GM12878 (cell line): ENCODE measurements around the gene HOXB3. TPM values are rescaled to one million over a fixed set of nuclear protein-coding genes. Genes with fewer than 3 reads are reported as not detected.

Experiments used
- ATAC-seq: fragments of 200-7000 bp; cut with Tn5 transposase; 3 replicates; pipeline ENCODE4 v1.9.1; 2020; ENCODE audit warnings: mild to moderate bottlenecking, moderate library complexity
- BruUV-seq: library from RNA; stranded (reverse); fragments of 400-500 nt; replicated peaks from 2 replicates; lab custom pipeline; 2021; lab: Mats Ljungman, UMichigan
- CTCF ChIA-PET: fragments of 300-600 bp; sonication (Branson Sonifier 250); formaldehyde crosslinking; extraction: SDS; loops from one replicate; lab custom pipeline; 2021; ENCODE audit warnings: inconsistent platforms; lab: Yijun Ruan, JAX
- POLR2A ChIA-PET: fragments of 350-600 bp; formaldehyde crosslinking; extraction: SDS; loops from one replicate; lab custom pipeline; 2021; ENCODE audit warnings: inconsistent platforms; lab: Charles Lee
- RAD21 ChIA-PET: fragments of 300-600 bp; sonication (Branson Sonifier 250); formaldehyde crosslinking; loops from one replicate; lab custom pipeline; 2023; ENCODE audit warnings: antibody characterized with exemption; ENCODE audit not compliant: unreplicated experiment; lab: Charles Lee
- SMC1A ChIA-PET: fragments of 300-600 bp; sonication (Branson Sonifier 250); formaldehyde crosslinking; loops from one replicate; lab custom pipeline; 2023; ENCODE audit not compliant: unreplicated experiment, uncharacterized antibody; lab: Charles Lee
- DNase-seq: peaks from one replicate; pipeline ENCODE4 v3.0.0-alpha.2; 2011; ENCODE audit warnings: low read depth, low spot score
- FAIRE-seq: peaks from 3 replicates; lab custom pipeline; 2011; peaks lifted over from hg19 to GRCh38; lab: Jason Lieb, UNC
- H2AFZ ChIP-seq: 2 replicates; pipeline ENCODE4 v1.6.0; 2011; ENCODE audit warnings: low read depth, low read length, control low read depth; ENCODE audit not compliant: control insufficient read depth
- H3K27ac ChIP-seq: 2 replicates; pipeline ENCODE4 v1.5.1; 2011; ENCODE audit warnings: control low read depth; ENCODE audit not compliant: control insufficient read depth, insufficient read depth
- H3K27me3 ChIP-seq, 2 experiments: replicated peaks in 1 of 2; 2 replicates each; pipeline versions ENCODE4 v1.6.0 to v1.6.1; 2011; ENCODE audit warnings: low read length in 1 of 2; ENCODE audit not compliant: control insufficient read depth in 2 of 2, insufficient read depth in 2 of 2
- H3K36me3 ChIP-seq, 2 experiments: 2 replicates each; pipeline ENCODE4 v1.5.1; 2011; ENCODE audit warnings: low read length in 1 of 2; ENCODE audit not compliant: control insufficient read depth in 2 of 2, insufficient read depth in 2 of 2
- H3K4me1 ChIP-seq: 2 replicates; pipeline ENCODE4 v1.6.1; 2011; ENCODE audit warnings: mild to moderate bottlenecking, low read length, moderate library complexity, mixed read lengths; ENCODE audit not compliant: control insufficient read depth, insufficient read depth
- H3K4me2 ChIP-seq: 2 replicates; pipeline ENCODE4 v1.6.0; 2011; ENCODE audit warnings: control low read depth; ENCODE audit not compliant: control insufficient read depth, insufficient read depth
- H3K4me3 ChIP-seq: fragments of 200-600 bp; sonication (generic); 2 replicates; pipeline ENCODE4 v1.5.1; 2016
- H3K79me2 ChIP-seq: 2 replicates; pipeline ENCODE4 v1.6.0; 2011; ENCODE audit warnings: low read length; ENCODE audit not compliant: control insufficient read depth, insufficient read depth
- H3K9ac ChIP-seq: 2 replicates; pipeline ENCODE4 v1.8.0; 2011; ENCODE audit warnings: low read length, control low read depth, mixed read lengths; ENCODE audit not compliant: control insufficient read depth, insufficient read depth
- H3K9me3 ChIP-seq: replicated peaks from 3 replicates; pipeline ENCODE4 v1.5.1; 2011; ENCODE audit warnings: mild to moderate bottlenecking, low read length; ENCODE audit not compliant: control insufficient read depth, insufficient read depth
- H4K20me1 ChIP-seq: 2 replicates; pipeline ENCODE4 v1.6.0; 2011; ENCODE audit not compliant: control insufficient read depth, insufficient read depth
- BHLHE40 ChIP-seq, 2 experiments: fragments of 450-650 bp in 1 of 2; IDR thresholded peaks; 2 replicates each; pipeline ENCODE4 v1.6.1; 2011 to 2017; ENCODE audit warnings: low read depth in 2 of 2, borderline replicate concordance in 1 of 2, improper control_type of control experiment in 1 of 2, low read length in 1 of 2, mild to moderate bottlenecking in 1 of 2
- CBFB ChIP-seq: IDR thresholded peaks from 2 replicates; pipeline ENCODE4 v1.6.1; 2016; ENCODE audit warnings: antibody characterized with exemption, low read depth
- DPF2 ChIP-seq: fragments of 450-650 bp; IDR thresholded peaks from 2 replicates; pipeline ENCODE4 v1.6.1; 2017; ENCODE audit warnings: mild to moderate bottlenecking
- EGR1 ChIP-seq, 2 experiments: IDR thresholded peaks; 1 replicate in 1 of 2; 2 replicates in 1 of 2; pipeline ENCODE4 v1.6.1; 2011 to 2012; ENCODE audit warnings: low read depth in 2 of 2, low read length in 2 of 2, borderline replicate concordance in 1 of 2, mild to moderate bottlenecking in 1 of 2, moderate library complexity in 1 of 2
- FOS ChIP-seq: IDR thresholded peaks from 3 replicates; pipeline ENCODE4 v1.6.1; 2011; ENCODE audit warnings: borderline replicate concordance; ENCODE audit not compliant: insufficient read length; ENCODE audit errors: extremely low read depth
- FOXM1 ChIP-seq: IDR thresholded peaks from 2 replicates; pipeline ENCODE4 v1.6.1; 2012; ENCODE audit warnings: low read depth, mild to moderate bottlenecking, inconsistent platforms, low read length, moderate library complexity
- GABPA ChIP-seq: IDR thresholded peaks from 2 replicates; pipeline ENCODE4 v1.6.1; 2014; ENCODE audit warnings: antibody characterized with exemption, low read depth, mild to moderate bottlenecking, inconsistent platforms
- KAT2A ChIP-seq: conservative IDR thresholded peaks from 2 replicates; pipeline ENCODE4 v1.6.1; 2011; ENCODE audit warnings: low read depth, low read length; ENCODE audit not compliant: control insufficient read depth
- MLLT1 ChIP-seq: fragments of 450-650 bp; IDR thresholded peaks from 2 replicates; pipeline ENCODE4 v1.6.1; 2016; ENCODE audit warnings: mild to moderate bottlenecking
- NFYA ChIP-seq: IDR thresholded peaks from 2 replicates; pipeline ENCODE4 v1.6.1; 2011; ENCODE audit warnings: low read depth, mild to moderate bottlenecking, low read length, improper control_type of control experiment, borderline replicate concordance
- POLR2AphosphoS2 ChIP-seq: IDR thresholded peaks from 2 replicates; pipeline ENCODE4 v1.6.1; 2011; ENCODE audit warnings: low read depth, mild to moderate bottlenecking, low read length, improper control_type of control experiment, moderate library complexity
- RAD51 ChIP-seq: fragments of 450-650 bp; IDR thresholded peaks from 2 replicates; pipeline ENCODE4 v1.6.1; 2016; ENCODE audit warnings: moderate library complexity, mild to moderate bottlenecking, inconsistent platforms
- RCOR1 ChIP-seq: conservative IDR thresholded peaks from 2 replicates; pipeline ENCODE4 v1.6.1; 2012; ENCODE audit warnings: low read depth, low read length, improper control_type of control experiment
- RFX5 ChIP-seq: IDR thresholded peaks from 2 replicates; pipeline ENCODE4 v1.6.1; 2011; ENCODE audit warnings: low read depth, low read length, improper control_type of control experiment
- SMAD1 ChIP-seq: fragments of 450-650 bp; IDR thresholded peaks from 2 replicates; pipeline ENCODE4 v1.6.1; 2018; ENCODE audit warnings: mild to moderate bottlenecking, low read depth; ENCODE audit not compliant: partially characterized antibody
- TAF1 ChIP-seq: IDR thresholded peaks from 2 replicates; pipeline ENCODE4 v1.6.1; 2011; ENCODE audit warnings: mild to moderate bottlenecking, low read depth, low read length, borderline replicate concordance
- USF1 ChIP-seq: IDR thresholded peaks from 2 replicates; pipeline ENCODE4 v1.6.1; 2011; ENCODE audit warnings: borderline replicate concordance, low read depth, mild to moderate bottlenecking, moderate library complexity, mixed read lengths, low read length; ENCODE audit not compliant: insufficient read depth; ENCODE audit errors: extremely low read length
- ZBED1 ChIP-seq: IDR thresholded peaks from 2 replicates; pipeline ENCODE4 v1.6.1; 2016; ENCODE audit warnings: borderline replicate concordance
- ZZZ3 ChIP-seq: IDR thresholded peaks from 2 replicates; pipeline ENCODE4 v1.6.1; 2011; ENCODE audit warnings: low read depth; ENCODE audit not compliant: control insufficient read depth, insufficient read length
- WGBS: methylation state at CpG from one replicate; pipeline ENCODE4 v1.1.6; 2016; ENCODE audit warnings: low lambda C conversion rate; ENCODE audit not compliant: insufficient replicate concordance, insufficient coverage; ENCODE audit errors: missing lambda C conversion rate; 5-methylcytosine and 5-hydroxymethylcytosine counted together
- in situ Hi-C: fragments of 300-500 bp; cut with MboI; formaldehyde crosslinking; loops from 9 replicates; pipeline ENCODE4 v1.14.3; 2018; ENCODE audit warnings: mixed read lengths
- intact Hi-C: fragments of 100-400 bp; cut with micrococcal nuclease; formaldehyde crosslinking; loops from one replicate; pipeline ENCODE4 v1.14.2; 2022; ENCODE audit not compliant: unreplicated experiment
- polyA plus RNA-seq, 11 experiments: library from polyadenylated mRNA; depleted of rRNA in 4 of 11; unstranded in 6 of 11; stranded (reverse) in 5 of 11; fragments of >200 nt; fragmentation: Nextera tagmentation in 4 of 11; fragmentation: Illumina TruSeq in 1 of 11; extraction: Ambion mirVana in 4 of 11; extraction: Trizol in 1 of 11; gene quantifications; 1 replicate in 1 of 11; 2 replicates in 10 of 11; pipeline versions ENCODE4 v1.2.1 to v1.2.3, GENCODE V29; 2011 to 2016; ENCODE audit warnings: inconsistent platforms in 2 of 11, missing spikeins in 2 of 11, low read depth in 1 of 11
- total RNA-seq, 4 experiments: library from RNA; depleted of rRNA in 3 of 4; stranded (reverse); fragments of >200 nt in 3 of 4; fragmentation: Illumina TruSeq in 1 of 4; extraction: Trizol in 1 of 4; gene quantifications; 2 replicates each; pipeline versions ENCODE4 v1.2.1 to v1.2.3, GENCODE V29; 2013 to 2021

Gene HOXB3
- total and polyA plus RNA-seq, 10 of the 15 experiments (the other 5 are each of a cell fraction or from before 2014, with no cell fraction given) = 0.19 to 7.7 (median 2.9) TPM

GRCh38 chr17:48577946-48578615 is 12.0 kb downstream of the HOXB3 start, which contains the start of gene HOXB4 (continued):
- TF ChIP-seq FOS (no peak), TAF1 (peak; percentile 56; the same call in 1 of the 2 replicates), DPF2 (0 out of 2 replicates have a peak, but pooled peaks have one; percentile 15), RAD51 (peak; percentile 96)
- TF ChIP-seq, all 136 proteins: peak for 15

GRCh38 chr17:48577330-48577945 is 12.6 kb downstream of the HOXB3 start:
- in situ Hi-C loops (no loop called here), intact Hi-C loops (no loop called here)
- 2% methylated on average over 19 of the region's 19 CpGs for WGBS
- Histone ChIP-seq H3K79me2 (peaks cover 7% of the 10 kb centered on the region), H2AFZ (peak overlapping the region; percentile 66), H3K9me3 (no peaks in the 10 kb centered on the region), H3K36me3 (no peaks in the 10 kb centered on the region), H3K27ac (peak overlapping the region; percentile 57; the same call in 1 of the 2 replicates), H4K20me1 (no peaks in the 10 kb centered on the region), H3K9ac (peak overlapping the region; percentile 77), H3K4me1 (peaks cover 21% of the 10 kb centered on the region), H3K27me3 (no peaks in the 10 kb centered on the region), H3K4me2 (peak overlapping the region; percentile 92), H3K4me3 (peak overlapping the region; percentile 73)
- ChIA-PET RAD21 (interaction anchor here (0.7 to 2.3 kb wide), 7 partner anchors 16 to 241 kb away, joined by 3 to 8 read pairs (median 4); no protein-coding TSS in a partner anchor), CTCF (interaction anchor here (1.0 to 2.3 kb wide), 2 partner anchors 85 to 314 kb away, joined by 4 to 10 read pairs; no protein-coding TSS in a partner anchor), POLR2A (interaction anchor here (0.6 to 1.0 kb wide), 4 partner anchors 55 to 530 kb away, joined by 3 to 5 read pairs (median 3); partner anchors contain the start of gene NFE2L1), SMC1A (interaction anchor here (1.1 to 2.7 kb wide), 4 partner anchors 31 to 225 kb away, joined by 3 to 6 read pairs (median 6); no protein-coding TSS in a partner anchor)
- FAIRE-seq (no peak), DNase-seq (no peak), ATAC-seq (peak; percentile 6)
- no peak for TF ChIP-seq SMAD1
- no peak for TF ChIP-seq FOXM1
- TF ChIP-seq BHLHE40 (IDR thresholded peaks at IDR 0.05; ENCODE audit: borderline replicate concordance in 1 of 2, low read depth in 2 of 2, low read length in 1 of 2) = peak; percentile 81 to 92
- TF ChIP-seq DPF2 = no peak
- TF ChIP-seq GABPA = no peak
- TF ChIP-seq NFYA = no peak
- TF ChIP-seq KAT2A = no peak
- TF ChIP-seq EGR1 (IDR thresholded peaks at IDR 0.05; ENCODE audit: borderline replicate concordance in 1 of 2, low read depth in 2 of 2, low read length in 2 of 2) = peak in 1 of 2 experiments; percentile 54; a peak in 2 of 3 replicates
- no peak for TF ChIP-seq RFX5
- peak; percentile 27 for TF ChIP-seq USF1
- no peak for TF ChIP-seq CBFB
- no peak for TF ChIP-seq ZZZ3
- no peak for TF ChIP-seq MLLT1
- no peak for TF ChIP-seq RCOR1
- no peak for TF ChIP-seq POLR2AphosphoS2
- no peak for TF ChIP-seq ZBED1
- no TSS peak for BruUV-seq
